Gastrocnemius medialis (tissue), 4 donors: ENCODE data around the gene FPGS.

Experiments
- CTCF ChIP-seq, 5 experiments: fragments of 450-650 bp in 3 of 5; fragments of 200-600 bp in 2 of 5; sonication (generic) in 2 of 5; IDR thresholded peaks in 4 of 5; conservative IDR thresholded peaks in 1 of 5; 1 replicate in 4 of 5; 2 replicates in 1 of 5; pipeline ENCODE4 v1.5.1; 2016 to 2019; ENCODE audit warnings: antibody characterized with exemption in 5 of 5, mild to moderate bottlenecking in 3 of 5, moderate library complexity in 3 of 5
- POLR2A ChIP-seq, 2 donors: fragments of 450-650 bp; IDR thresholded peaks; one replicate each; pipeline ENCODE4 v1.6.1; 2017; ENCODE audit warnings: antibody characterized with exemption in 2 of 2, mild to moderate bottlenecking in 2 of 2, moderate library complexity in 2 of 2

- TF ChIP-seq CTCF (IDR thresholded peaks at IDR 0.05 in 4 of 5, conservative IDR thresholded peaks at IDR 0.05 in 1 of 5) (no peak), POLR2A (IDR thresholded peaks at IDR 0.05) (no peak)
These were observed 6.4 kb downstream of the FPGS start for GRCh38 chr9:127809002-127809539.
